Activated naive CD4-positive, alpha-beta T cell treated with anti-CD3 and anti-CD28 coated beads, Interleukin-2, amount 50 U/mL, for 72 hours (primary cell): ENCODE measurements around the gene ADAMTS20. TPM values are rescaled to one million over a fixed set of nuclear protein-coding genes. Genes with fewer than 3 reads are reported as not detected.
"Not testable (repeated sequence)": the region's sequence is repeated elsewhere in the genome, so short reads cannot be mapped to it uniquely, and the experiment has no call there.

Source experiments
- ATAC-seq, 2 donors: fragments of 150-1000 bp; cut with Tn5 transposase; 2 replicates each; pipeline ENCODE4 v1.10.0; 2021; ENCODE audit warnings: mild to moderate bottlenecking in 2 of 2, moderate library complexity in 2 of 2
- DNase-seq, 2 donors: peaks; one replicate each; pipeline ENCODE4 v3.0.0; 2021 to 2022; ENCODE audit warnings: low spot score in 2 of 2
- H3K27ac Mint-ChIP-seq, 2 donors: one replicate each; pipeline ENCODE4 v1.8.0; 2022; ENCODE audit warnings: mild to moderate bottlenecking in 2 of 2, mixed read lengths in 2 of 2
- H3K36me3 Mint-ChIP-seq, 2 donors: one replicate each; pipeline ENCODE4 v1.8.0; 2022; ENCODE audit warnings: mixed read lengths in 2 of 2
- H3K9me3 Mint-ChIP-seq, 2 donors: one replicate each; pipeline ENCODE4 v1.8.0; 2022; ENCODE audit warnings: mixed read lengths in 2 of 2
- total RNA-seq, 2 donors: library from RNA; stranded (reverse); gene quantifications; one replicate each; pipeline ENCODE4 v1.2.3, GENCODE V29; 2022

The ADAMTS20 gene
- total RNA-seq: not detected

DNA sequence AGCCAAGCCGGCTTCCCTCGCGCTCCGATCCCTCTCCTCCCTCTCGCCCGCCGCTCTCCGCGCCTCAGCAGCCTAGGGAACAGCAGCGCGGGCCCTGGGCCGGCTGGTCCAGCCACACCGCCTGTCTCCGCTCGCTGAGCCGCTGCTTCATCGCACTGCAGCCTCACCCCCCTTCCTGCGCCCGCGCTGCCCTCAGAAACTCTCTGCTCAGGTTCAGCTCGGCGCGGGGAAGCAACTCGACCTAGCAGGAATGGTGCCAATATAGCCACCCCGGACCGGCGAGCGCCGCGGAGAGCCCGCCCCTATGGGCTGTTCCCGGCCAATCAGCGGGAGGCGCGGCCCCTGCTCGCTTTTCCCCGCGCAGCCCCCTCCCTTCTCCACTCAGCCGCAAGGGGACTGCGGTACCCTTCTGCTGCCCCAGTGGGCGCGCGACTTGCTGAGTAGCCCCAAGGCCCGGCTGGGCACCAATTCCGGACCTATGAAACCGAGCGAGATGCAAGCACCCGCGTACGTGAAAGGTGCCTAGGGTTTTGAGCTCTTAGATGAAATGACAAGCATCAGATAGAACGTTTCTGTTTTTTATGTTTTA, at the start of gene ADAMTS20:
Gene ADAMTS20, minus strand, starts transcription at position 233 of the 589 bp plus-strand sequence. CDS start 282 bp downstream, outside the sequence.
- H3K27ac Mint-ChIP-seq: no peak within 1 kb of the TSS
- H3K9me3 Mint-ChIP-seq: peaks cover under 1 to 9% of the 10 kb centered on the region in 2 donors
- H3K36me3 Mint-ChIP-seq: peaks cover 12 to 16% of the 10 kb centered on the region in 2 donors
- no peak for DNase-seq
- no peak for ATAC-seq

GRCh38 chr12:43599708-43600107, 47.7 kb upstream of the ADAMTS20 start:
- DNase-seq (no peak), ATAC-seq (no peak)
- no peaks in the 10 kb centered on the region for H3K9me3 Mint-ChIP-seq
- no peak overlapping the region for H3K27ac Mint-ChIP-seq
- no peaks in the 10 kb centered on the region for H3K36me3 Mint-ChIP-seq

DNA sequence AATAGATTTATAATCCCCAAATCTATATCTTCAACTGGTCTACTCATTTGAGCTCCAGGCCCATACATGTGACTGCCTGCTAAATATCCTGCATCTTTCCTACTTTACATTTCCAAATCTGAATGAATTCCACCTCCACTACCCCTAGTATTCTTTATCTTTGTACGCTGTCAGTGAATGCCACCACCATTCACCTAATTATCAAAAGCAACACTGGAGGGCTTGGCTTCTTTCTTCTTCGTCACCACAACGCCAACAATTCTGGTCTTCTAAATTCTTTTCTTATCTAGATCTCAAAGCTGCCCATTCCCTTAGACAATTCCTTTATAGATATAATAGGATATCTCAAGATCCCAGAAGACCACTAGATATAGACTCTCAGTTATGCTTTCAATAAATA, 47.1 kb upstream of the ADAMTS20 start:
- no peaks in the 10 kb centered on the region for H3K36me3 Mint-ChIP-seq
- H3K27ac Mint-ChIP-seq: no peak overlapping the region
- H3K9me3 Mint-ChIP-seq: no peaks in the 10 kb centered on the region
- no peak for DNase-seq
- no peak for ATAC-seq

GRCh38 chr12:43590307-43590706, 38.3 kb upstream of the ADAMTS20 start:
- no peaks in the 10 kb centered on the region for H3K9me3 Mint-ChIP-seq
- no peak overlapping the region for H3K27ac Mint-ChIP-seq
- no peak for ATAC-seq
- H3K36me3 Mint-ChIP-seq: no peaks in the 10 kb centered on the region
- no peak for DNase-seq

- DNase-seq (no peak), ATAC-seq (no peak)
- no peaks in the 10 kb centered on the region for H3K9me3 Mint-ChIP-seq
- no peak overlapping the region for H3K27ac Mint-ChIP-seq
- H3K36me3 Mint-ChIP-seq: no peaks in the 10 kb centered on the region
Measured at GRCh38 chr12:43586646-43587245, 34.7 kb upstream of the ADAMTS20 start.

- DNase-seq (no peak), ATAC-seq (no peak)
- Mint-ChIP-seq H3K9me3 (no peaks in the 10 kb centered on the region), H3K27ac (no peak overlapping the region), H3K36me3 (no peaks in the 10 kb centered on the region)
Measured at GRCh38 chr12:43585676-43586075, 33.7 kb upstream of the ADAMTS20 start.

DNA sequence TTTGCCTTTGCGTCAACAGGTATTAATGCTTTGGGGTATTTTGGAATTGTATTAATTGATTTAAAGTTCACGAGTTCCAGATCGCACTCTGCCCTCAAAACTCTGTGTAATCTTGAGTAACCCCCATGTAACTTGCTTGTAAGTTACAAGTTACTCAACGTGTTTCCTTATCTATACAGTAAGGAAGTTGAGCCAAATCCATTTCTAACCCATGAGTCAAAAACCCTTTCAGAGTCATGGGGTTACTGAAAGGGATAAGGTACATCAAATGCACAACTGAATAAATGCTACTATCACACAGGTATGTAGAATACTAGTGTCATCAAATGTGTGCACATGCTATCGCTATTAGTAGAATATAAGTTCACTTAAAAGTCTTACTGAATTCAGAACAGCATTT, 28.6 kb upstream of the ADAMTS20 start:
- ATAC-seq: no peak
- Mint-ChIP-seq H3K27ac (no peak overlapping the region), H3K9me3 (no peaks in the 10 kb centered on the region), H3K36me3 (no peaks in the 10 kb centered on the region)
- DNase-seq: no peak

DNA sequence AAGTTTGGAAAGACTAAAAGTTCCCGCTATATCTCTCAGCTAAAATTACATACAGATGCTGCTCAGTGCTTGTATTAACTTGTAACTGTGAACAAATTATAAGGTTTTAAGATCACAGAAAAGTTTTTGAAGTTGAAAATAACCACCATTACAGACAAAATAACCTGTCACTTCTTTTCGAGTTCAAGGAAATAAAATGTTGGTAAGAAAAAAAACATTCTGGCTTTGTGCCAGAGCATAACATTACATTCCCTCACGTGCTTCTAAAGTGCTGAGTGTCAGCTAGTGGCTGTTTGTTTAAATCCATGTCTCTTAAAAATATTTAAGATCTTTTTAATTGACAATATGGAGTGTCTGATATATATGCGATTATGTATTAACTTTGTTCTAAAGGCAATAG, 27.2 kb upstream of the ADAMTS20 start:
- no peak for ATAC-seq
- no peak for DNase-seq
- Mint-ChIP-seq H3K36me3 (no peaks in the 10 kb centered on the region), H3K9me3 (no peaks in the 10 kb centered on the region), H3K27ac (no peak overlapping the region)

GRCh38 chr12:43578782-43579181, 26.8 kb upstream of the ADAMTS20 start:
- no peak for DNase-seq
- Mint-ChIP-seq H3K36me3 (no peaks in the 10 kb centered on the region), H3K9me3 (no peaks in the 10 kb centered on the region), H3K27ac (no peak overlapping the region)
- no peak for ATAC-seq

- H3K36me3 Mint-ChIP-seq: no peaks in the 10 kb centered on the region
- no peak overlapping the region for H3K27ac Mint-ChIP-seq
- ATAC-seq: no peak
- peaks cover 5 to 6% of the 10 kb centered on the region in 2 donors for H3K9me3 Mint-ChIP-seq
- DNase-seq: no peak
Measured at GRCh38 chr12:43577381-43577780, 25.4 kb upstream of the ADAMTS20 start.

DNA sequence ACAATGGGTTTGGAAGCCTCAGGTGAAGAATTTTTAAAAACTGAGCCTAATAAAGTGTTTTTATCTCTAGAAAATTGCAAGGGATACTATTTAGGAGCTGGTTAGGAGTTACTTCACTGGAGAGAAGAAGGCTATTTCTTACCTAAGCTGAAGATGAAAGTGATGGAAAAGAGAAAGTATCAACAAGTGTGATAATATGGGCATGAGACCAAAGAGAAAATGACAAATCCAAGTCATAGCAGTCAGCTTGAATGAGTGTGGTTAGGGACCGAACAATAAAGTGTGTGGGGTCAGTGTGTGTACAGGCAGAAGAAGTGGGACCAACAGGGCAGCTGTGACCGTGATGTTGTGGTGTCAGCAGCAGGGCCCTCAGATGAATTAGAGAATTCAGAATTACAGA, 24.2 kb upstream of the ADAMTS20 start:
- DNase-seq: no peak
- H3K27ac Mint-ChIP-seq: no peak overlapping the region
- H3K9me3 Mint-ChIP-seq: peaks cover 6 to 9% of the 10 kb centered on the region in 2 donors
- ATAC-seq: no peak
- H3K36me3 Mint-ChIP-seq: peaks cover 0 to 5% of the 10 kb centered on the region in 2 donors

DNA sequence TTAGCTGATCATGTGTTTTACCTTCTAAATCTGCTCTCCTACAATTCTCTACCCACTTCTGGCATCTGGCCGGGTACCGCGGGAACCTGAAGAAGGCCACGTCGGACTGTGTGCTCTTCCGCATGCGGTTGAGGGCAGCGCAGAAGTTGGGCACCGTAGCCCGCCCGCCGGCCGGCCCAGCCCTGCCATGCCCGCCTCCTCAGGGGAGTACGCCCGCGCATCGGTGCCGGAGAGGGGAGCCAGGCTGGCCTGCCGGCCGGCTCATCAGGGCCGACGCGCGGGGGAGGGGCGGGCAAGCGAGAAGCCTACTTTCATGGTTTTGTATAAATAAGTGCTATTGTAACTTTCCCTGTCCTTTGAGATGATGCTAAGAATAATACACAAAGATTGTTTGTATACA, 19.9 kb upstream of the ADAMTS20 start:
- Mint-ChIP-seq H3K36me3 (peaks cover 0 to 5% of the 10 kb centered on the region in 2 donors), H3K9me3 (peaks cover 6 to 9% of the 10 kb centered on the region in 2 donors), H3K27ac (no peak overlapping the region)
- ATAC-seq (no peak), DNase-seq (no peak)

DNA sequence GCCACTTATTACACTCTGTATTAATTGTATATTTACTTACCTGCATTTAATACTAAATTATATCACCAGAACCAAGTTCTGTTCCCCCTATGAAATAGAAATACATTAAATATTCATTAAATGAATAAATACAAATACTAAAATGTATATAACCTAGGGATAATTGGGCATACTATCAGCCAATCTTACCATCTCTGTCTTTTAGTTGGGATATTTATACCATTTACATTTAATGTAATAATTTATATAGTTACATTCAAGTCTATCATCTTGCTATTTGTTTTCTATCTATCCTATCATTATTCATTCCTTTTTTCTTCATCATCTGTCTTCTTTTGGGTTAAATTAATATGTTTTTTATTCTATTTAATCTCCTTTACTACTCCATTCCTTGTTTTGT, 4.1 kb upstream of the ADAMTS20 start:
- DNase-seq: no peak
- ATAC-seq: no peak
- peaks cover 16% of the 10 kb centered on the region in 2 donors for H3K36me3 Mint-ChIP-seq
- H3K9me3 Mint-ChIP-seq: peaks cover 11 to 23% of the 10 kb centered on the region in 2 donors
- no peak overlapping the region for H3K27ac Mint-ChIP-seq

DNA sequence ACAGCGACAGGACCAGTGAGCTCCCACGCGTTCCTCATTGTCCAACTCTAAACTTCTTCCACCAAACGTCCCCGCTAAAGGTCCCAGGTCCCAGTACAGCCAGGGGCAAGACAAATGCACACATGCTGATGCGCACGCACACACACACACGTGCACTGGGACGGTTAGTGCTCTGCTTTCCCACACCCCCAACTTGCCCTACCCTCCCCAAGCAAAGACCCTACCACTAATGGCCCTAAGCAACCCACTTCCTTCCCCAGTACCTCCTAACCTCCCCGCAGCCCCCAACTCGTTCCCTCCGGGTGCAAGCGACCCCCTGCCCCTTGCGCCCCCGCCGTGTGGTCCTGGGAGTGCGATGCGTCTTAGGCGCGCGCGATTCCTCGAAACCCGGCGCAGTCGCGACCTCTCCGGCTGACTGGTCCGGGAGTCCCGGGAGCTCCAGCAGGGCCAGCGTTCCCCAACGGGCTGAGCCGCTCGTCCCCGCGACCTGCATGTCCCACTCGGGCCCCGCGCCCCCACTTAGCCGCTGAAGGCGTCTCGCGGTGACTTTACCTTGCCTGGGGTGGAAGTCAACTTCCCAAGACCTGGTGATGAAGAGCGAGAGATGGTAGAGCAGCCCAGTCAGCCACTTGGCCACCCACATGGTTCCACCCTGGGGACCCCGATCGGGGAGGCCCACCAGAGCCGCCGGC, 578 bp downstream of the ADAMTS20 start:
- peaks cover 0 to 7% of the 10 kb centered on the region in 2 donors for H3K9me3 Mint-ChIP-seq
- no peak for ATAC-seq
- no peak for DNase-seq
- H3K36me3 Mint-ChIP-seq: peaks cover 12 to 16% of the 10 kb centered on the region in 2 donors
- no peak overlapping the region for H3K27ac Mint-ChIP-seq

- DNase-seq (no peak), ATAC-seq (no peak)
- H3K27ac Mint-ChIP-seq: no peak overlapping the region
- H3K9me3 Mint-ChIP-seq: peaks cover 0 to 4% of the 10 kb centered on the region in 2 donors
- H3K36me3 Mint-ChIP-seq: peaks cover 12 to 16% of the 10 kb centered on the region in 2 donors
Measured at GRCh38 chr12:43550831-43551271, 1.2 kb downstream of the ADAMTS20 start.

- ATAC-seq (no peak), DNase-seq (no peak)
- Mint-ChIP-seq H3K36me3 (no peaks in the 10 kb centered on the region), H3K9me3 (no peaks in the 10 kb centered on the region), H3K27ac (no peak overlapping the region)
Measured at GRCh38 chr12:43544703-43545102, 7.3 kb downstream of the ADAMTS20 start.

DNA sequence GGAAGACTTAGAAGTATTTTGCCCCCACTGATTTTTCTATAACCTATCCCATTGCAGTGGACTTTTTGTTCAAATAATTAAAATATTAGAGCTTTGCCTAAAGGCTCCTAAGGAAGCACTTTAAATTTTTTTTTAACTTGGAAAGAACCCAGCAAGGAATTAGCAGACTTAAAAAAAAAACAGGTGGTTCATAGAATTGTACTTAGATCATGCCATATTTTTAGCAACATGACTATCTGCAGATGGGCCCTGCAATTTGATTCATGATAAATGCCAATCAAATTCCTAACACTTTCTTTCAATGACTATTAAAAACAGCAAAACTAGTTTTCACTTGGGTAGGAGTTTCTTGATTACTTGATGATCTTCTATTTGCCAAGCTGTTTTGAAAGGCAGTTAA, 11.5 kb downstream of the ADAMTS20 start:
- H3K36me3 Mint-ChIP-seq: no peaks in the 10 kb centered on the region
- H3K27ac Mint-ChIP-seq: no peak overlapping the region
- H3K9me3 Mint-ChIP-seq: peaks cover 6 to 7% of the 10 kb centered on the region in 2 donors
- ATAC-seq (no peak), DNase-seq (no peak)

- not testable (repeated sequence) for H3K9me3 Mint-ChIP-seq, DNase-seq, H3K27ac Mint-ChIP-seq, ATAC-seq, H3K36me3 Mint-ChIP-seq
Measured at GRCh38 chr12:43537675-43538074, 14.3 kb downstream of the ADAMTS20 start.
